ENCODE results near the gene ATRNL1.

GRCh38 chr10:115831016-115831415, 737.9 kb downstream of the ATRNL1 start:
- TF ChIP-seq, protein P1, sequence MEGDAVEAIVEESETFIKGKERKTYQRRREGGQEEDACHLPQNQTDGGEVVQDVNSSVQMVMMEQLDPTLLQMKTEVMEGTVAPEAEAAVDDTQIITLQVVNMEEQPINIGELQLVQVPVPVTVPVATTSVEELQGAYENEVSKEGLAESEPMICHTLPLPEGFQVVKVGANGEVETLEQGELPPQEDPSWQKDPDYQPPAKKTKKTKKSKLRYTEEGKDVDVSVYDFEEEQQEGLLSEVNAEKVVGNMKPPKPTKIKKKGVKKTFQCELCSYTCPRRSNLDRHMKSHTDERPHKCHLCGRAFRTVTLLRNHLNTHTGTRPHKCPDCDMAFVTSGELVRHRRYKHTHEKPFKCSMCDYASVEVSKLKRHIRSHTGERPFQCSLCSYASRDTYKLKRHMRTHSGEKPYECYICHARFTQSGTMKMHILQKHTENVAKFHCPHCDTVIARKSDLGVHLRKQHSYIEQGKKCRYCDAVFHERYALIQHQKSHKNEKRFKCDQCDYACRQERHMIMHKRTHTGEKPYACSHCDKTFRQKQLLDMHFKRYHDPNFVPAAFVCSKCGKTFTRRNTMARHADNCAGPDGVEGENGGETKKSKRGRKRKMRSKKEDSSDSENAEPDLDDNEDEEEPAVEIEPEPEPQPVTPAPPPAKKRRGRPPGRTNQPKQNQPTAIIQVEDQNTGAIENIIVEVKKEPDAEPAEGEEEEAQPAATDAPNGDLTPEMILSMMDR (conservative IDR thresholded peaks at IDR 0.05; ENCODE audit: low read depth in 2 of 2): no peak
- TF ChIP-seq JUNB (IDR thresholded peaks at IDR 0.05; ENCODE audit: unreplicated experiment): no peak
- no peak for TF ChIP-seq CREB1 (CRISPR knock-in tag; IDR thresholded peaks at IDR 0.05; ENCODE audit: low read depth)
- TF ChIP-seq EZH2 (IDR thresholded peaks at IDR 0.05; ENCODE audit: low read depth, unreplicated experiment): no peak
- no peak for TF ChIP-seq REST (IDR thresholded peaks at IDR 0.05; ENCODE audit: unreplicated experiment)
- TF ChIP-seq EZH2phosphoT487 (IDR thresholded peaks at IDR 0.05; ENCODE audit: unreplicated experiment): no peak

All from GM23338 (cell line).